ENCODE measurements around the gene ISCA1.
"Not testable (repeated sequence)": the region's sequence is repeated elsewhere in the genome, so short reads cannot be mapped to it uniquely, and the experiment has no call there.

Gene ISCA1

GRCh38 chr9:86282077-86282978, at the start of gene ISCA1:
Gene ISCA1, minus strand, starts transcription at chr9:86282538. Its CDS starts 80 bp downstream, at chr9:86282458.
- DNase-seq (ENCODE audit: low read depth), result peak; percentile 96

- no peak for DNase-seq (ENCODE audit: low read depth)
These were observed 47.8 kb upstream of the ISCA1 start for GRCh38 chr9:86330186-86330585.

- no peak for DNase-seq (ENCODE audit: low read depth)
These were observed 47.3 kb upstream of the ISCA1 start for GRCh38 chr9:86329649-86330048.

- DNase-seq (ENCODE audit: low read depth), result no peak
These were observed 45.8 kb upstream of the ISCA1 start for GRCh38 chr9:86328156-86328555.

GRCh38 chr9:86326536-86326935, 44.2 kb upstream of the ISCA1 start:
- no peak for DNase-seq (ENCODE audit: low read depth)

GRCh38 chr9:86324901-86325300, 42.6 kb upstream of the ISCA1 start:
- no peak for DNase-seq (ENCODE audit: low read depth)

- no peak for DNase-seq (ENCODE audit: low read depth)
These were observed 42.0 kb upstream of the ISCA1 start for GRCh38 chr9:86324308-86324707.

- no peak for DNase-seq (ENCODE audit: low read depth)
These were observed 40.8 kb upstream of the ISCA1 start for GRCh38 chr9:86322973-86323644.

- no peak for DNase-seq (ENCODE audit: low read depth)
These were observed 39.0 kb upstream of the ISCA1 start for GRCh38 chr9:86321373-86321772.

GRCh38 chr9:86318187-86318586, 35.8 kb upstream of the ISCA1 start:
- no peak for DNase-seq (ENCODE audit: low read depth)

- DNase-seq (ENCODE audit: low read depth), result no peak
These were observed 32.7 kb upstream of the ISCA1 start for GRCh38 chr9:86315078-86315477.

GRCh38 chr9:86312959-86313358, 30.6 kb upstream of the ISCA1 start:
- DNase-seq (ENCODE audit: low read depth), result not testable (repeated sequence)

- no peak for DNase-seq (ENCODE audit: low read depth)
These were observed 26.3 kb upstream of the ISCA1 start for GRCh38 chr9:86308687-86309086.

- no peak for DNase-seq (ENCODE audit: low read depth)
These were observed 21.9 kb upstream of the ISCA1 start for GRCh38 chr9:86304236-86304730.

GRCh38 chr9:86303316-86303975, 21.1 kb upstream of the ISCA1 start:
- peak; percentile 65 for DNase-seq (ENCODE audit: low read depth)

- no peak for DNase-seq (ENCODE audit: low read depth)
These were observed 19.3 kb upstream of the ISCA1 start for GRCh38 chr9:86301686-86302085.

- DNase-seq (ENCODE audit: low read depth), result no peak
These were observed 18.4 kb upstream of the ISCA1 start for GRCh38 chr9:86300701-86301100.

GRCh38 chr9:86298873-86299272, 16.5 kb upstream of the ISCA1 start:
- DNase-seq (ENCODE audit: low read depth), result no peak

- not testable (repeated sequence) for DNase-seq (ENCODE audit: low read depth)
These were observed 8.0 kb upstream of the ISCA1 start for GRCh38 chr9:86290341-86290740.

GRCh38 chr9:86288499-86289198, 6.3 kb upstream of the ISCA1 start:
- no peak for DNase-seq (ENCODE audit: low read depth)

- no peak for DNase-seq (ENCODE audit: low read depth)
These were observed 4.7 kb upstream of the ISCA1 start for GRCh38 chr9:86287013-86287412.

- no peak for DNase-seq (ENCODE audit: low read depth)
These were observed 3.9 kb upstream of the ISCA1 start for GRCh38 chr9:86286278-86286677.

All from stimulated activated CD4-positive, alpha-beta T cell treated with anti-CD3 and anti-CD28 coated beads, Interleukin-2, amount 100 ng/mL, for 4 hours (primary cell).